Measurements from ENCODE around the gene RANBP3. TPM values are rescaled to one million over a fixed set of nuclear protein-coding genes. Genes with fewer than 3 reads are reported as not detected.

Gene RANBP3
- total RNA-seq, 3 donors from 2014 or later, result 47.0 to 94.2 (median 60.5) TPM

DNA sequence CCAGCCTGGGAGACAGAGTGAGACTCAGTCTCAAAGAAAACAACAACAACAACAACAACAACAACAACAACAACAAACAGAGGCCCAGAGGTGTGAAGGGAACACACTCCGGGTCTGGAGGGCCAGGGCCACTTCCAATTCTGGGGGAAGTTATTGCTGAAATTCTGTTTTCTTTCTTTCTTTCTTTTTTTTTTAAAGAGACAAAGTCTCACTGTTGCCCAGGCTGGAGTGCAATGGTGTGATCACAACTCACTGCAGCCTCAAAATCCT is 67.4 kb downstream of the RANBP3 start:
- H3K9me3 ChIP-seq, result no peaks in the 10 kb centered on the region
- peaks cover 20% of the 10 kb centered on the region for H3K4me1 ChIP-seq (ENCODE audit: low read depth)
- no peaks in the 10 kb centered on the region for H3K36me3 ChIP-seq (ENCODE audit: low read depth)
- no peak for ATAC-seq
- no peak overlapping the region for H3K4me3 ChIP-seq
- intact Hi-C loops (cut with DNase I, micrococcal nuclease), result no loop called here
- DNase-seq, result no peak
- TF ChIP-seq, protein P1, sequence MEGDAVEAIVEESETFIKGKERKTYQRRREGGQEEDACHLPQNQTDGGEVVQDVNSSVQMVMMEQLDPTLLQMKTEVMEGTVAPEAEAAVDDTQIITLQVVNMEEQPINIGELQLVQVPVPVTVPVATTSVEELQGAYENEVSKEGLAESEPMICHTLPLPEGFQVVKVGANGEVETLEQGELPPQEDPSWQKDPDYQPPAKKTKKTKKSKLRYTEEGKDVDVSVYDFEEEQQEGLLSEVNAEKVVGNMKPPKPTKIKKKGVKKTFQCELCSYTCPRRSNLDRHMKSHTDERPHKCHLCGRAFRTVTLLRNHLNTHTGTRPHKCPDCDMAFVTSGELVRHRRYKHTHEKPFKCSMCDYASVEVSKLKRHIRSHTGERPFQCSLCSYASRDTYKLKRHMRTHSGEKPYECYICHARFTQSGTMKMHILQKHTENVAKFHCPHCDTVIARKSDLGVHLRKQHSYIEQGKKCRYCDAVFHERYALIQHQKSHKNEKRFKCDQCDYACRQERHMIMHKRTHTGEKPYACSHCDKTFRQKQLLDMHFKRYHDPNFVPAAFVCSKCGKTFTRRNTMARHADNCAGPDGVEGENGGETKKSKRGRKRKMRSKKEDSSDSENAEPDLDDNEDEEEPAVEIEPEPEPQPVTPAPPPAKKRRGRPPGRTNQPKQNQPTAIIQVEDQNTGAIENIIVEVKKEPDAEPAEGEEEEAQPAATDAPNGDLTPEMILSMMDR (IDR thresholded peaks at IDR 0.05), result no peak

DNA sequence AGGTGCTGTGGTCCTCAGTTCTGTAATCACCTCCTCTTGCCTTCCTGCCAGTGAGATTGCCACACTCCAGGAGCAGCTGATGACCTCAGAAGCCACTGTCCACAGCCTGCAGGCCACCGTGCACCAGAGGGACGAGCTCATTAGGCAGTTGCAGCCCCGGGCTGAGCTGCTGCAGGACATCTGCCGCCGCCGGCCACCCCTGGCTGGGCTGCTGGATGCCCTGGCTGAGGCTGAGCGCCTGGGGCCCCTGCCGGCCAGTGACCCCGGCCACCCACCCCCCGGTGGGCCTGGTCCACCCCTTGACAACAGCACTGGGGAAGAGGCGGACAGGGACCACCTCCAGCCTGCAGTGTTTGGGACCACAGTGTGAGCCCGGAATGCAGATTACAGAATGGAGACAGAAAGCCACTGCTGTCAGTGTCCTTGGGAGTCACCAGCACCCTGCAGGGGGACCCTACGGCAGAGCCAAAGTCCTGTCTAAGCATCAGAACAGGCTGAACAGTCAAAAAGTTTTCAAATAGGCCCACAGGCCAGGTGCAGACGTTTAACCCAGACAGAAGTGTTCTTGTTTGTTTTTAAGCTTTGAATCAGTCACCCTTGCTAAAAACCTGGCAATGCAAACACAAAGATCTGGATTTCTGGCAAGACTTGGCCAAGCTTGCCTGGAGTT is 69.0 kb downstream of the RANBP3 start:
- Histone ChIP-seq H3K4me3 (no peak overlapping the region), H3K9me3 (no peaks in the 10 kb centered on the region), H3K36me3 (ENCODE audit: low read depth) (peaks cover 6% of the 10 kb centered on the region), H3K4me1 (ENCODE audit: low read depth) (peaks cover 19% of the 10 kb centered on the region)
- TF ChIP-seq, protein P1 (IDR thresholded peaks at IDR 0.05), result no peak
- DNase-seq (no peak), ATAC-seq (no peak)
- intact Hi-C loops (cut with DNase I, micrococcal nuclease), result no loop called here

DNA sequence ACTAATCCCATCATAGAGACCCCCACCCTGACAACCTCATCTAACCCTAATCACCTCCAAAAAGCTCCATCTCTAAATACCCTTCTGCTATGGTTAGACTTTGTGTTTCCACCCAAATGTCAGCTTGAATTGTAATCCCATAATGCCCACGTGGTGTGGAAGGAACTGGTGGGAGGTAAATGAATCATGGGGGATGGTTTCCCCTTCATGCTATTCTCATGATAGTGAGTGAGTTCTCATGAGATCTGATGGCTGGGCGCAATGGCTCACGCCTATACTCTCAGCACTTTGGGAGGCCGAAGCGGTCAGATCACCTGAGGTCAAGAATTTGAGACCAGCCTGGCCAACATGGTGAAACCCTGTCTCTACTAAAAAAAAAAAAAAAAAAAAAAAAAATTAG is 70.7 kb downstream of the RANBP3 start:
- peaks cover 6% of the 10 kb centered on the region for H3K36me3 ChIP-seq (ENCODE audit: low read depth)
- ATAC-seq, result no peak
- no peak for DNase-seq
- intact Hi-C loops (cut with DNase I, micrococcal nuclease), result no loop called here
- no peak overlapping the region for H3K4me3 ChIP-seq
- no peaks in the 10 kb centered on the region for H3K9me3 ChIP-seq
- TF ChIP-seq, protein P1 (IDR thresholded peaks at IDR 0.05), result no peak
- H3K4me1 ChIP-seq (ENCODE audit: low read depth), result peaks cover 29% of the 10 kb centered on the region

DNA sequence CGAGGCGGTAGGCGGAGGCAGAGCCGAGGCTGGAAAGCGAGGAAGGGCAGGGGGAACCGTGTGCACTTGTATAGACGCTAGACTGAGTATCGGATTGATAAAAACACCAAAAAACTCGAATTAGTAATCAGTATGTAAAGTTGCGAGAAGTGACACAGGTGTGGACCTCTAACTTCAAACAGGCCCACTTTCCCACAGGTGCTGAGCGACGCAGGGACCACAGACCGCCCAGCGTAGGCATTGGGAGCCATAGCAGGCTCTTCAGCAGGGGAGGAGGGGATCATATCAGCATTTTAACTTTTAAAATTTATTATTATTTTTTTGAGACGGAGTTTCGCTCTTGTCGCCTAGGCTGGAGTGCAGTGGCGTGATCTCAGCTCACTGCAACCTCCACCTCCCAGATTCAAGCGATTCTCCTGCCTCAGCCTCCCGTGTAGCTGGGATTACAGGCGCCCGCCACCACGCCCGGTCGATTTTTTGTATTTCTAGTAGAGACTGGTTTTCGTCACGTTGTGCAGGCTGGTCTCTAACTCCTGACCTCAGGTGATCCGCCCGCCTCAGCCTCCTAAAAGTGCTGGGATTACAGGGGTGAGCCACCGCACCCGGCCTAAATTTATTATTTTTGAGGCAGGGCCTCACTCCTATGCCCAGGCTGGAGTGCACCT is 72.7 kb downstream of the RANBP3 start:
- ATAC-seq (no peak), DNase-seq (peak in 1 of 3 donors; percentile 29)
- intact Hi-C loops (cut with DNase I, micrococcal nuclease), result no loop called here
- H3K4me3 ChIP-seq, result peak overlapping the region; percentile 94
- peaks cover 33% of the 10 kb centered on the region for H3K4me1 ChIP-seq (ENCODE audit: low read depth)
- peaks cover 6% of the 10 kb centered on the region for H3K36me3 ChIP-seq (ENCODE audit: low read depth)
- TF ChIP-seq, protein P1 (IDR thresholded peaks at IDR 0.05), result no peak
- H3K9me3 ChIP-seq, result no peaks in the 10 kb centered on the region

DNA sequence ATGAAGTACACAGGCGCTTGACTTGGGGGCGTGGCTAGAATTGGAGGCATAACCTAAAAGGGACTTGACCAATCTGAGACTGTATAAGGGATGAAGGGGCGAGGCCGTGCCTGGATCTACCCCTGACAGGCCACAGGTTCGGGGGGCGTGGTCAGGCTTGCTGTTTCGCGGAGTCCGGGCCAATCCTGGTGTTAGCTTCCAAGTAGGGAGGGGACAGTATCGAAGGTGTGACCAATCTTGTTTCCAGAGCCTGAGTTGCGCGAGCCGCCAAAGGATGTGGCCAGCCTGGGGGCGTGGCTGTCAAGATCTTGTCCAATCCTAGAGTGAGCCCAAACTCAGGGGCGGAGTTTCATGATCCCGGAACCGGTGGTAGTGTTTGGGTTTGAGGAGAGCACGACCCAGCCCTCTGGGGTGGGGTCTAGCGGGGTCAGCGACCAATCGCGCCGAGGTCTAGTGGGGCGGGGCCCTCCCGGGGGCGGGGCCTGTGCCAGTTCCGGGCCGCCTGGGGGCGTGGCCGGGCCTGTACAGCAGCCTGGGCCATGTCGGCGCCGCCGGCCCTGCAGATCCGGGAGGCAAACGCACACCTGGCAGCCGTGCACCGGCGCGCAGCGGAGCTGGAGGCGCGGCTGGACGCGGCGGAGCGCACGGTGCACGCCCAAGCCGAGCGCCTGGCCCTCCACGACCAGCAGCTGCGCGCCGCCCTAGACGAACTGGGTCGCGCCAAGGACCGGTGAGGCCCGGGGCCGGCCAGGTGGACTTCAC is 73.4 kb downstream of the RANBP3 start, which contains the start of gene VMAC:
TSS of gene VMAC (plus strand) at position 521 of the 762 bp plus-strand sequence. CDS start at position 540, 19 bp downstream.
- H3K9me3 ChIP-seq, result no peaks in the 10 kb centered on the region
- intact Hi-C loops (cut with DNase I, micrococcal nuclease), result no loop called here
- DNase-seq (peak; percentile 100), ATAC-seq (peak; percentile 83)
- peaks cover 6% of the 10 kb centered on the region for H3K36me3 ChIP-seq (ENCODE audit: low read depth)
- TF ChIP-seq, protein P1 (IDR thresholded peaks at IDR 0.05), result peak; percentile 6
- H3K4me3 ChIP-seq, result peak within 1 kb of the TSS; percentile 94
- H3K4me1 ChIP-seq (ENCODE audit: low read depth), result peaks cover 33% of the 10 kb centered on the region

Measured in mucosa of descending colon (tissue), 3 donors.